GM23338 (cell line): ENCODE data around the gene STRN3. TPM values are rescaled to one million over a fixed set of nuclear protein-coding genes. Genes with fewer than 3 reads are reported as not detected.

Source experiments
- ATAC-seq: fragments of 200-7000 bp; cut with Tn5 transposase; 3 replicates; pipeline ENCODE4 v1.9.1; 2020
- DNase-seq: peaks from one replicate; pipeline ENCODE4 v3.0.0-alpha.2; 2015; ENCODE audit warnings: low spot score
- H2AFZ ChIP-seq: fragments of 200-600 bp; sonication (generic); 2 replicates; pipeline ENCODE4 v1.8.0; 2016; ENCODE audit warnings: antibody characterized with exemption, mild to moderate bottlenecking, moderate library complexity
- H3F3A ChIP-seq: fragments of 200-600 bp; sonication (generic); replicated peaks from 2 replicates; pipeline ENCODE4 v1.8.0; 2017; ENCODE audit warnings: antibody characterized with exemption, mixed run types, low read depth
- H3K27ac ChIP-seq: fragments of 200-600 bp; sonication (generic); 2 replicates; pipeline ENCODE4 v1.6.1; 2016; ENCODE audit warnings: low read depth
- H3K27me3 ChIP-seq: fragments of 200-600 bp; sonication (generic); 2 replicates; pipeline ENCODE4 v1.8.0; 2016; ENCODE audit warnings: mild to moderate bottlenecking, mixed run types, moderate library complexity; ENCODE audit not compliant: insufficient read depth
- H3K36me3 ChIP-seq: fragments of 200-600 bp; sonication (generic); 2 replicates; pipeline ENCODE4 v1.8.0; 2016; ENCODE audit warnings: mild to moderate bottlenecking; ENCODE audit not compliant: insufficient read depth
- H3K4me1 ChIP-seq: fragments of 200-600 bp; sonication (generic); 2 replicates; pipeline ENCODE4 v1.8.0; 2016; ENCODE audit warnings: mild to moderate bottlenecking, moderate library complexity; ENCODE audit not compliant: insufficient read depth
- H3K4me2 ChIP-seq: fragments of 200-600 bp; sonication (generic); 2 replicates; pipeline ENCODE4 v1.7.1; 2017; ENCODE audit warnings: mixed run types
- H3K4me3 ChIP-seq: fragments of 200-600 bp; sonication (generic); 2 replicates; pipeline ENCODE4 v1.6.1; 2016; ENCODE audit warnings: mixed run types
- H3K79me2 ChIP-seq: fragments of 200-600 bp; sonication (generic); replicated peaks from 2 replicates; pipeline ENCODE4 v1.8.0; 2017; ENCODE audit warnings: mild to moderate bottlenecking; ENCODE audit not compliant: insufficient read depth
- H3K9me2 ChIP-seq: fragments of 200-600 bp; sonication (generic); 2 replicates; pipeline ENCODE4 v1.8.0; 2017; ENCODE audit not compliant: insufficient read depth
- H4K20me1 ChIP-seq: fragments of 200-600 bp; sonication (generic); replicated peaks from 2 replicates; pipeline ENCODE4 v1.8.0; 2017; ENCODE audit warnings: mild to moderate bottlenecking; ENCODE audit not compliant: insufficient read depth
- H3K27ac Mint-ChIP-seq: 2 replicates; pipeline ENCODE4 v1.8.0; 2020; ENCODE audit warnings: inconsistent platforms, mild to moderate bottlenecking, moderate library complexity, mixed read lengths
- H3K27me3 Mint-ChIP-seq: 3 replicates; pipeline ENCODE4 v1.8.0; 2022; ENCODE audit warnings: low read depth, mild to moderate bottlenecking, moderate library complexity, mixed read lengths, inconsistent platforms; ENCODE audit not compliant: insufficient read depth, poor library complexity
- H3K36me3 Mint-ChIP-seq: 3 replicates; pipeline ENCODE4 v1.8.0; 2021; ENCODE audit warnings: low read depth, mild to moderate bottlenecking, inconsistent platforms, moderate library complexity, mixed read lengths
- H3K4me1 Mint-ChIP-seq: 3 replicates; pipeline ENCODE4 v1.8.0; 2020; ENCODE audit warnings: mild to moderate bottlenecking, inconsistent platforms, mixed read lengths
- H3K4me3 Mint-ChIP-seq: 3 replicates; pipeline ENCODE4 v1.8.0; 2021; ENCODE audit warnings: moderate library complexity, mild to moderate bottlenecking, inconsistent platforms, mixed read lengths
- H3K9me3 Mint-ChIP-seq: 3 replicates; pipeline ENCODE4 v1.8.0; 2020; ENCODE audit warnings: moderate library complexity, mild to moderate bottlenecking, inconsistent platforms, mixed read lengths
- CREB1 ChIP-seq: fragments of 250-450 bp; sonication (Bioruptor Pico); IDR thresholded peaks from 2 replicates; pipeline ENCODE4 v1.5.0; 2020; ENCODE audit warnings: low read depth, mild to moderate bottlenecking, moderate library complexity
- EZH2 ChIP-seq: fragments of 200-600 bp; sonication (generic); IDR thresholded peaks from one replicate; pipeline ENCODE4 v1.8.0; 2017; ENCODE audit warnings: antibody characterized with exemption, mild to moderate bottlenecking, low read depth; ENCODE audit not compliant: unreplicated experiment
- EZH2phosphoT487 ChIP-seq: fragments of 200-600 bp; sonication (generic); IDR thresholded peaks from one replicate; pipeline ENCODE4 v1.8.1; 2018; ENCODE audit warnings: antibody characterized with exemption; ENCODE audit not compliant: unreplicated experiment
- JUNB ChIP-seq: IDR thresholded peaks from one replicate; pipeline ENCODE4 v1.6.1; 2016; ENCODE audit warnings: antibody characterized with exemption; ENCODE audit not compliant: unreplicated experiment
- POLR2AphosphoS5 ChIP-seq: IDR thresholded peaks from 2 replicates; pipeline ENCODE4 v1.6.1; 2016; ENCODE audit warnings: antibody characterized with exemption, low read depth
- STAT1 ChIP-seq: IDR thresholded peaks from one replicate; pipeline ENCODE4 v1.6.1; 2016; ENCODE audit warnings: antibody characterized with exemption; ENCODE audit not compliant: unreplicated experiment
- ZNF114 ChIP-seq: fragments of 250-450 bp; sonication (Bioruptor Pico); IDR thresholded peaks from 2 replicates; pipeline ENCODE4 v1.5.0; 2020; ENCODE audit warnings: mild to moderate bottlenecking, moderate library complexity
- ZNF331 ChIP-seq: fragments of 250-450 bp; sonication (Bioruptor Pico); IDR thresholded peaks from 2 replicates; pipeline ENCODE4 v1.5.0; 2020; ENCODE audit warnings: low read depth, mild to moderate bottlenecking, moderate library complexity
- polyA plus RNA-seq: library from polyadenylated mRNA; unstranded; fragments of >200 nt; fragmentation: Nextera tagmentation; extraction: Ambion mirVana; gene quantifications from 2 replicates; pipeline ENCODE4 v1.2.1, GENCODE V29; 2016
- total RNA-seq: library from RNA; depleted of rRNA; stranded (reverse); fragments of >200 nt; shearing (Covaris generic); gene quantifications from 2 replicates; pipeline ENCODE4 v1.2.3, GENCODE V29; 2014
- TF ChIP-seq, protein P1 (sequence below): fragments of 250-450 bp; sonication (Bioruptor Pico); IDR thresholded peaks from 2 replicates; pipeline ENCODE4 v1.5.0; 2020; ENCODE audit warnings: mild to moderate bottlenecking, moderate library complexity
- TF ChIP-seq, protein P2 (sequence below): IDR thresholded peaks from 2 replicates; pipeline ENCODE4 v1.6.1; 2016; ENCODE audit warnings: antibody characterized with exemption

The STRN3 gene
- total and polyA plus RNA-seq, 2 experiments from 2014 or later, result 35.0 to 40.6 TPM

DNA sequence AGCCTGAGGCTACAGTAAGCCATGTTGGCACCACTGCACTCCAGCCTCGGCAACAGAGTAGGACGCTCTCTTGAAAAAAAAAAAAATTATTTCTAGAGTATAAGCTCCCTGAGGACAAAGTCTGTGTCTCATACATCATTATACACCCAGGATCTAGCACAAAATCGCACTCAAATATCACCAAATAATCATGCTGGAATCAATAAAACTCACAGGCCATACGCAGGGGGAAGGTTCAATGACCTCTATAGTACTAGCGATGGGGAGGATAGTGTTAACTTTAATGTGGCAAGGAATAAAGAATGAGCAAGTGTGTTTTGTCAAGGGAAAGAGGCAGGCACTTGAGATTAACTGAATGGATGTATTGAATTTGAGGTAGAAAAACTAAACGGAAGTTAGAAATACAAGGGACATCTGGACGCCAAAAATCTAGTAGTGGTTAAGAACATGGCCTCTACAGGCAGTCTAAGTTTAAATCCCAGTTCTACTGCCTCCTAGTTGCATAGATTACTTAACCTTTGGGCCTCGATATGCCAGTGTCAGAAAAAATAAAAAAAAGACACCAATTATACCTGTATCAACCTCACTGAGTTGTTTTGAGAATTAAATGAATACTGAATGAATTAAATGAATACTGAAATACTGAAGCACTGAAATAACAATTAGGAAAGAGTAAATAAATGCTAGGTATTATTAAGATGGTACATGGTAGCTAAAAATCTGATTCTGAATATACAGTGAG lies 5.2 kb downstream of the STRN3 start:
- DNase-seq (no peak), ATAC-seq (no peak)
- H4K20me1 ChIP-seq, result peaks cover 52% of the 10 kb centered on the region
- Mint-ChIP-seq H3K27me3 (peaks cover 3% of the 10 kb centered on the region), H3K4me3 (no peak overlapping the region), H3K27ac (no peak overlapping the region), H3K9me3 (no peaks in the 10 kb centered on the region), H3K36me3 (peaks cover 18% of the 10 kb centered on the region), H3K4me1 (peaks cover 23% of the 10 kb centered on the region)
- H2AFZ ChIP-seq, result no peak overlapping the region
- no peaks in the 10 kb centered on the region for H3K27me3 ChIP-seq
- no peak overlapping the region for H3K4me2 ChIP-seq
- H3K79me2 ChIP-seq, result peaks cover 96% of the 10 kb centered on the region
- H3F3A ChIP-seq, result no peaks in the 10 kb centered on the region
- TF ChIP-seq, protein P1, sequence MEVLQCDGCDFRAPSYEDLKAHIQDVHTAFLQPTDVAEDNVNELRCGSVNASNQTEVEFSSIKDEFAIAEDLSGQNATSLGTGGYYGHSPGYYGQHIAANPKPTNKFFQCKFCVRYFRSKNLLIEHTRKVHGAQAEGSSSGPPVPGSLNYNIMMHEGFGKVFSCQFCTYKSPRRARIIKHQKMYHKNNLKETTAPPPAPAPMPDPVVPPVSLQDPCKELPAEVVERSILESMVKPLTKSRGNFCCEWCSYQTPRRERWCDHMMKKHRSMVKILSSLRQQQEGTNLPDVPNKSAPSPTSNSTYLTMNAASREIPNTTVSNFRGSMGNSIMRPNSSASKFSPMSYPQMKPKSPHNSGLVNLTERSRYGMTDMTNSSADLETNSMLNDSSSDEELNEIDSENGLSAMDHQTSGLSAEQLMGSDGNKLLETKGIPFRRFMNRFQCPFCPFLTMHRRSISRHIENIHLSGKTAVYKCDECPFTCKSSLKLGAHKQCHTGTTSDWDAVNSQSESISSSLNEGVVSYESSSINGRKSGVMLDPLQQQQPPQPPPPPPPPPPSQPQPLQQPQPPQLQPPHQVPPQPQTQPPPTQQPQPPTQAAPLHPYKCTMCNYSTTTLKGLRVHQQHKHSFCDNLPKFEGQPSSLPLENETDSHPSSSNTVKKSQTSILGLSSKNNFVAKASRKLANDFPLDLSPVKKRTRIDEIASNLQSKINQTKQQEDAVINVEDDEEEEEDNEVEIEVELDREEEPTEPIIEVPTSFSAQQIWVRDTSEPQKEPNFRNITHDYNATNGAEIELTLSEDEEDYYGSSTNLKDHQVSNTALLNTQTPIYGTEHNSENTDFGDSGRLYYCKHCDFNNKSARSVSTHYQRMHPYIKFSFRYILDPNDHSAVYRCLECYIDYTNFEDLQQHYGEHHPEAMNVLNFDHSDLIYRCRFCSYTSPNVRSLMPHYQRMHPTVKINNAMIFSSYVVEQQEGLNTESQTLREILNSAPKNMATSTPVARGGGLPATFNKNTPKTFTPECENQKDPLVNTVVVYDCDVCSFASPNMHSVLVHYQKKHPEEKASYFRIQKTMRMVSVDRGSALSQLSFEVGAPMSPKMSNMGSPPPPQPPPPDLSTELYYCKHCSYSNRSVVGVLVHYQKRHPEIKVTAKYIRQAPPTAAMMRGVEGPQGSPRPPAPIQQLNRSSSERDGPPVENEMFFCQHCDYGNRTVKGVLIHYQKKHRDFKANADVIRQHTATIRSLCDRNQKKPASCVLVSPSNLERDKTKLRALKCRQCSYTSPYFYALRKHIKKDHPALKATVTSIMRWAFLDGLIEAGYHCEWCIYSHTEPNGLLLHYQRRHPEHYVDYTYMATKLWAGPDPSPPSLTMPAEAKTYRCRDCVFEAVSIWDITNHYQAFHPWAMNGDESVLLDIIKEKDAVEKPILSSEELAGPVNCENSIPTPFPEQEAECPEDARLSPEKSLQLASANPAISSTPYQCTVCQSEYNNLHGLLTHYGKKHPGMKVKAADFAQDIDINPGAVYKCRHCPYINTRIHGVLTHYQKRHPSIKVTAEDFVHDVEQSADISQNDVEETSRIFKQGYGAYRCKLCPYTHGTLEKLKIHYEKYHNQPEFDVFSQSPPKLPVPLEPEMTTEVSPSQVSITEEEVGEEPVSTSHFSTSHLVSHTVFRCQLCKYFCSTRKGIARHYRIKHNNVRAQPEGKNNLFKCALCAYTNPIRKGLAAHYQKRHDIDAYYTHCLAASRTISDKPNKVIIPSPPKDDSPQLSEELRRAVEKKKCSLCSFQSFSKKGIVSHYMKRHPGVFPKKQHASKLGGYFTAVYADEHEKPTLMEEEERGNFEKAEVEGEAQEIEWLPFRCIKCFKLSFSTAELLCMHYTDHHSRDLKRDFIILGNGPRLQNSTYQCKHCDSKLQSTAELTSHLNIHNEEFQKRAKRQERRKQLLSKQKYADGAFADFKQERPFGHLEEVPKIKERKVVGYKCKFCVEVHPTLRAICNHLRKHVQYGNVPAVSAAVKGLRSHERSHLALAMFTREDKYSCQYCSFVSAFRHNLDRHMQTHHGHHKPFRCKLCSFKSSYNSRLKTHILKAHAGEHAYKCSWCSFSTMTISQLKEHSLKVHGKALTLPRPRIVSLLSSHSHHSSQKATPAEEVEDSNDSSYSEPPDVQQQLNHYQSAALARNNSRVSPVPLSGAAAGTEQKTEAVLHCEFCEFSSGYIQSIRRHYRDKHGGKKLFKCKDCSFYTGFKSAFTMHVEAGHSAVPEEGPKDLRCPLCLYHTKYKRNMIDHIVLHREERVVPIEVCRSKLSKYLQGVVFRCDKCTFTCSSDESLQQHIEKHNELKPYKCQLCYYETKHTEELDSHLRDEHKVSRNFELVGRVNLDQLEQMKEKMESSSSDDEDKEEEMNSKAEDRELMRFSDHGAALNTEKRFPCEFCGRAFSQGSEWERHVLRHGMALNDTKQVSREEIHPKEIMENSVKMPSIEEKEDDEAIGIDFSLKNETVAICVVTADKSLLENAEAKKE (CRISPR knock-in tag), result no peak
- TF ChIP-seq JUNB (no peak), CREB1 (CRISPR knock-in tag) (no peak), ZNF114 (CRISPR knock-in tag) (no peak), POLR2AphosphoS5 (no peak), EZH2phosphoT487 (no peak), ZNF331 (CRISPR knock-in tag) (no peak), EZH2 (no peak), STAT1 (no peak)
- TF ChIP-seq, protein P2, sequence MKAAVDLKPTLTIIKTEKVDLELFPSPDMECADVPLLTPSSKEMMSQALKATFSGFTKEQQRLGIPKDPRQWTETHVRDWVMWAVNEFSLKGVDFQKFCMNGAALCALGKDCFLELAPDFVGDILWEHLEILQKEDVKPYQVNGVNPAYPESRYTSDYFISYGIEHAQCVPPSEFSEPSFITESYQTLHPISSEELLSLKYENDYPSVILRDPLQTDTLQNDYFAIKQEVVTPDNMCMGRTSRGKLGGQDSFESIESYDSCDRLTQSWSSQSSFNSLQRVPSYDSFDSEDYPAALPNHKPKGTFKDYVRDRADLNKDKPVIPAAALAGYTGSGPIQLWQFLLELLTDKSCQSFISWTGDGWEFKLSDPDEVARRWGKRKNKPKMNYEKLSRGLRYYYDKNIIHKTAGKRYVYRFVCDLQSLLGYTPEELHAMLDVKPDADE, result no peak
- no peak overlapping the region for H3K4me3 ChIP-seq
- H3K4me1 ChIP-seq, result peaks cover 15% of the 10 kb centered on the region; the same call in 1 of the 2 replicates
- no peak overlapping the region for H3K27ac ChIP-seq
- H3K36me3 ChIP-seq, result no peaks in the 10 kb centered on the region
- H3K9me2 ChIP-seq, result no peaks in the 10 kb centered on the region
